A549 (cell line): ENCODE results near the gene PHLPP2.

Source experiments
- BCL3 ChIP-seq: fragments of >200 bp; sonication (Bioruptor Twin); formaldehyde crosslinking; IDR thresholded peaks from 3 replicates; pipeline ENCODE4 v1.6.1; 2016
- BHLHE40 ChIP-seq: IDR thresholded peaks from 2 replicates; pipeline ENCODE4 v1.6.1; 2012; ENCODE audit warnings: low read depth, low read length, inconsistent platforms
- CBX2 ChIP-seq: fragments of 200-600 bp; sonication (generic); IDR thresholded peaks from 2 replicates; pipeline ENCODE4 v1.6.1; 2016; ENCODE audit warnings: low read depth, mild to moderate bottlenecking, borderline replicate concordance
- CTCF ChIP-seq: fragments of >200 bp; sonication (Bioruptor Twin); formaldehyde crosslinking; IDR thresholded peaks from 3 replicates; pipeline ENCODE4 v1.5.1; 2016
- E2F6 ChIP-seq: IDR thresholded peaks from 2 replicates; pipeline ENCODE4 v1.6.1; 2012; ENCODE audit warnings: low read depth, borderline replicate concordance
- ELK1 ChIP-seq: fragments of 150-350 bp; IDR thresholded peaks from 2 replicates; pipeline ENCODE4 v1.6.1; 2014; ENCODE audit warnings: low read depth, mild to moderate bottlenecking, low read length
- EP300 ChIP-seq, 2 experiments: fragments of >200 bp; sonication (Bioruptor Twin); formaldehyde crosslinking; IDR thresholded peaks; 2 replicates in 1 of 2; 3 replicates in 1 of 2; pipeline ENCODE4 v1.6.1; 2016 to 2017
- REST ChIP-seq: fragments of 200-600 bp; sonication (generic); IDR thresholded peaks from 2 replicates; pipeline ENCODE4 v1.6.1; 2016; ENCODE audit warnings: antibody characterized with exemption, mild to moderate bottlenecking, moderate library complexity
- ZFP36 ChIP-seq: fragments of 450-650 bp; IDR thresholded peaks from 2 replicates; pipeline ENCODE4 v1.6.1; 2014; ENCODE audit warnings: borderline replicate concordance; ENCODE audit not compliant: partially characterized antibody

- no peak for TF ChIP-seq ELK1
- TF ChIP-seq E2F6, result no peak
- TF ChIP-seq BCL3, result no peak
- TF ChIP-seq CTCF, result no peak
- no peak for TF ChIP-seq REST
- TF ChIP-seq EP300 (IDR thresholded peaks at IDR 0.05), result no peak
- TF ChIP-seq ZFP36, result no peak
- no peak for TF ChIP-seq BHLHE40
- TF ChIP-seq CBX2, result no peak
These were observed 18.5 kb downstream of the PHLPP2 start for GRCh38 chr16:71706046-71706445.
